GM19372 (cell line): Measurements from ENCODE around the gene SPATA32.
"Not testable (repeated sequence)": the region's sequence is repeated elsewhere in the genome, so short reads cannot be mapped to it uniquely, and the experiment has no call there.

ENCODE experiments used
- ATAC-seq: cut with Tn5 transposase; IDR thresholded peaks from one replicate; pipeline ENCODE4 v1.9.1; 2021; ENCODE audit warnings: mild to moderate bottlenecking, low read depth, moderate library complexity; ENCODE audit not compliant: unreplicated experiment

The SPATA32 gene

GRCh38 chr17:45276031-45276430 is 14.1 kb upstream of the SPATA32 start:
- no peak for ATAC-seq

DNA sequence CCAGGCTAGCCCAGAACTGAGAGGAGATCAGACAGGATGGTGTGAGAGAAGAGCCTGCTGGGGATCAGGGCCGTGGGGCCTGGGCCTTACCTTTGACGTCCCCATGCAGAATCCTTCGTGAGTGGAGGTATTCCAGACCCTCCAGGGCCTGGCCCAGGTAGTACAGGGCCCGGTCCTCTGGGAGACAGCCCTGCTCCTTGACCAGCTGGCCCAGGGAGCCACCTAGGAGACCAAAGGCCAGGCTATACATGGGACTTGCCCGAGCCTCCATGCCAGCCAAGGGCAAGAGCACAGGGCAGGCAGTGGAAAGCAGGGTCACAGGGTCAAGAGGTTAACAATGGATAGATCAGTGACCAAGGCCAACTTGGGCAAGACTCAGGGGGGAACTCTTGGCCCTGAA is 12.1 kb upstream of the SPATA32 start:
- ATAC-seq = no peak

- no peak for ATAC-seq
Observed at GRCh38 chr17:45273551-45273957, 11.7 kb upstream of the SPATA32 start.

DNA sequence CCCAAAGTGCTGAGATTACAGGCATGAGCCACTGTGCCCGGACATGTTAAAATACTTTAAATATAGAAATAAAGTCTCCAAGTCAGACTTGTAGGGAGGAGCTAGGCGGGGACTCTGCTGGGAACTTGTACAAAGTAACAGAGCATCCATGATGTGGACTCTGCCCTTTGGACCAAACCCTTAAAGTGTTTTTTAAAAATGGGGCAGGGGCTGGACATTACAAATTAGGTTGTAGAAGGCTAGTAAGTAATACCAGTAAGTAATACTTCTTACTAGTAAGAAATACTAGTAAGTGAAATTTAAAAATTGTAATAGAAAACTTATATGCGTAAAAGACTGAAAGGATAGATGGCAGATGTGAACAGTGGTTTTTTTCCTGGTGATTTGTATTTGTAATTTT is 9.7 kb upstream of the SPATA32 start:
- ATAC-seq = no peak

- no peak for ATAC-seq
Observed at GRCh38 chr17:45270828-45271418, 9.0 kb upstream of the SPATA32 start.

- no peak for ATAC-seq
Observed at GRCh38 chr17:45269912-45270311, 8.0 kb upstream of the SPATA32 start.

DNA sequence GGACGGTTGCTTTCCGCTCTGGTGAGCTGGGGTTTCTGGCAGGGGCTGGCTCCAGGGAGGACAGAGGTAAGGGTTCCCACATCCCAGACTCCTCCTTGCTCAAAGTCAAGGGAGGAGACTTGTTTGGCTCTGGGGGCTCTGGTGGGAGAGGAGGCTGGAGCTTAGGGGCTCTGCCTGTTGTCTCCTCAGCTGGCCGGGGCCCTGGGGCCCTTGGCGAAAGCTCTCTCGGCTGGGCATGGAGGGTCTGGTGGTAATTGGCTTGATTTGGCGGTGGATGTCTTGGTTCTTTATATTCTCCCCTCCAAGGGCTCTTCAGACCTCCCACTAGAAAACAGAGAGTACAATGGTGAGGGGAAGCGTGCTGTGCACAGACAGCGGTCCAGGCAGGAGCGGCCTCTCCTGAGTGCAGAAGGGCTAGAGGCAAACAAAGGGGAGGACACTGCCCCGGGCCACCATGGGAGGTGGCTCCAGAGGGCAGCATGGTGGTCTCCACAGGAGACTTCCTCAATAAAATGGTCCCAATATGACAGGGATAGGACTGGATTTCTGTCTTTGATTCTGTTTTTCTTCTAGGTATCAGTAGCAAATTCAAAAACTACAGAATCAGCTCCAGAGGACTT is 5.7 kb upstream of the SPATA32 start:
- no peak for ATAC-seq

GRCh38 chr17:45266372-45266926 is 4.6 kb upstream of the SPATA32 start:
- ATAC-seq = no peak

DNA sequence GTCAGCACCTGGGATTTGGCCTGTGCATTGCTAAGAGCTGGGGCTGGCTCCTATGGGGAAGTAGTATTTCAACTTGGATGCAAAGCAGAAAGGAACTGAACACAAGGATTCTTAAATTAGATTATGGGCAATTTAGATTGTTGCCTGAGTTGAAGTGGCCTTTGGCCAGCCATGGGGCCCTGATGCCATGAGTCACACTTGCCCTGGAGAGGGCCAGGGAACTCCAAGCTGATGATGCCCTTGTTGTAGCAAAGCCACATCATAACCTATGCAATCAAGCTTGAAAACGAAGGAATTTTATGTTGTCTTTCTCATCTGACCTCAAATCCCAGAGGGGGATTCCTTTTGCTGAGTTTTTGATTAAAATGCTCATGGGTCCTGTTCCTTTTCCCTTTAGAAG is 3.9 kb upstream of the SPATA32 start:
- ATAC-seq = no peak

DNA sequence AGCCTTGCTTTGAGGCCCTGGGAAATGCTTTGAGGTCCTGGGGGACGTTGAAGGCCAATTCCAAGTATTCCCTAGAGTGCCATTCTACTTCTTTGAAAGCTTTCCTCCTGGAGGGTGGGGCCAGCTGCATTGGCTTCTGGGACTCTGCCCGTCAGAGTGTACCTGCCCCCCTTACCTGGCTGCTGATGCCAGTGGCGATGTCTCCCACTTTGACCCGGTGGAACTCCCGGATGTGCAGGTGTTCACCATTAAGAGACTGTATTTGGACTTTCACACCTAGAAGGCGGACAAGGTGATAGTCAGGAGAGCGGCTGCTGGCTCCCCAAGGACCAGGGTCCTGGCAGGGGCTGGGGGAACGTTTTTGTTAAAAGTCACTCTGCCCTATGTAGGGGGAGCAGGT is 3.1 kb upstream of the SPATA32 start:
- no peak for ATAC-seq

GRCh38 chr17:45264430-45264829 is 2.5 kb upstream of the SPATA32 start:
- ATAC-seq = no peak

- no peak for ATAC-seq
Observed at GRCh38 chr17:45263477-45263860, 1.6 kb upstream of the SPATA32 start.

DNA sequence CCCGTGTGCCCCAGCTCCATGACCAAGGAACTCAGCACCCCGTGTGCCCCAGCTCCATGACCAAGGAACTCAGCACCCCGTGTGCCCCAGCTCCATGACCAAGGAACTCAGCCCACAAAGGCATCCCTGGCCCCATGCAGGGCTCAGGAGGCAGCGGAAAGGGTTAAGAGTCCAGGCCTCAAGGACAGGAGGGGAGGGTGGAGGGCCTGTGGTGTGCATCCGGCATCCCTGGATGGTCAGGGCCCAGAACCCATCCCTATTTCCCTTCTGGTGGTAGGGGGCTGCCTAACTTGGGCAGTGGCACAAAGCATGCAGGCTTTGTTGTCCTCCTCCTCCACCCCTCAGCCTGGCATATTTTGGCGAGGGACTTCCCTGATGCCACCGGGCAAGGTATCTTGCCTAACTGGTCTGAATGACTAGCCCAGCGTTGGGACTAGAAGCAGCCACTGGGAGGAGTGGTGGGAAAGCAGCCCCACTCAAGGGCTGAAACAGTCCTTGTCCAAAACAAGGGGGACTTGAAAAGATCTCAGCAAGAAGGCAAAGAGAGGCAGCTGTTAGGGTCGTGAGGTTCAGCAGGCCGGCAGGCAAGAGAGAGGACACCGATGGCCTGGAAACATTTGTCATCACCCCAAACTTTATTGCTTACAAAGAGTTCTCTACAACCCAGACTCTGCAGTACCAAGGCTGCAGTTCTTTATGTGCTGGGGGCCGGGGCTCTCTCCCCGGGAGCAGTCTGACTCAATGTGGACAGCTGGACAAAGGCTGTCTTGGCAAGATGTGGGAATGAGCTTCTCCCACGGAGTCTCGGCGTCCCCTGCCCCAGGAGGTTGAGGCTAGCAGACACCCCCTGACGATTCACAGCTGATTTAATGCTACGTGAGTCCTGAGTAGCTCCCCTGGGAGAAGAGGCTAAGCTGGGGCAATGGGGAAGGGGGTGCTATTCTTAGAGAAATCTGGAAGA is 902 bp upstream of the SPATA32 start:
- ATAC-seq = no peak

GRCh38 chr17:45260204-45260783 is 1.6 kb downstream of the SPATA32 start:
- no peak for ATAC-seq

GRCh38 chr17:45258981-45259380 is 2.9 kb downstream of the SPATA32 start:
- ATAC-seq = no peak

DNA sequence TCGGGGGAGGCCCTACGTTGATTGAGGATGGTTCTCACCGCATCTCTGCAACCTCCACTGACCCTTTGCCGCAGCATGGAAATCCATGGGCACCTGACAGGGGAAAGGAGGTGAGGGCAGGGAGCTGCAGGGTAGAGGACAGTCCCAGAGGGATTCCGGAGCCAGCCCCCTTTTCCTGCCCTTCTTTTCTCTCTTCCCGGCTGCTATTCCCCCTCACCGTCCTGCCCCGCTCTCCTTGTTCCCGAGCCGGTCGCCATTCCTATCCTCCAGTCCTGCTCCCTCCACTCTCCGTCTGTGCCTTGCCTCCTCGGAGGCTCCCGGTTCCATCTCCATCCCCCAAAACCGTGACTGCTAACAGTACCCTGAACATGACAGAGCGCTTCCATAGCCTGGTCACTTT is 4.8 kb downstream of the SPATA32 start:
- ATAC-seq = no peak

GRCh38 chr17:45256114-45256966 is 5.6 kb downstream of the SPATA32 start:
- no peak for ATAC-seq

- no peak for ATAC-seq
Observed at GRCh38 chr17:45255358-45255757, 6.5 kb downstream of the SPATA32 start.

DNA sequence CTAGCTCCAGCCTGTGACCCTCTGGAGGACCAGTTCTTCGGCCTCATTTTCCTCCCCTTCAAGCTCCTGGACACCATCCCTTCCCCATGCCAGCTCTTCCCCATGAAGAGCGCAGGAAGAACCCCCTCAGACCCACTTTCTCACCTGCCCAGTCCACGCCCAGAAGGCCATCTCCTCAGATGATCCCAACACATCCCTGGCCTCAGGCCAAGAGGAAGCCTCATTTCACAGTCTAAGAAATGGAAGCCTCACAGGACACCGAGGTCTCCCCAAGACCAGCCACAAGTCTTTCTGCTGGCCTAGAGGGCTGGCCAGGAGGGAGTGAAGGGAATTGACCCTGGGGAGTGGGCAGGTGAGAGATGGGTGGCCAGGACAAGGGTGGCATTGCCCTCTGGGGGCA is 8.0 kb downstream of the SPATA32 start:
- no peak for ATAC-seq

DNA sequence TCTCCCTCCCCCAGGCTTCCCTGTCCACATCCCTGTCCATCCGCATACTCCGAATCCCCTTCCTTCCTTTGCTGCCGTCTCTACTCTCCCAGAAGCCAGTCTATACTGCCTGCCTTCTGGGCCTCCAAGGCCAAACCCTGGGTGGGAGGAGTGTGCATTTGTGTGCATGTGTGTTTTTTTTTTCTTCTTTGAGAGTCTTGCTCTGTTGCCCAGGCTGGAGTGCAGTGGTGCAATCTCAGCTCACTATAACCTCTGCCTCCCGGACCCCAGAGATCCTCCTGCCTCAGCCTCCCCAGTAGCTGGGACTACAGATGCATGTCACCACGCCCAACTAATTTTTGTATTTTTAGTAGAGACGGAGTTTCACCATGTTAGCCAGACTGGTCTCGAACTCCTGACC is 8.7 kb downstream of the SPATA32 start:
- not testable (repeated sequence) for ATAC-seq
